NT2/D1 (cell line): Measurements from ENCODE around the gene ENTREP3.

Source experiments
- YY1 ChIP-seq: IDR thresholded peaks from 2 replicates; pipeline ENCODE4 v1.6.1; 2011; ENCODE audit not compliant: insufficient read length, insufficient read depth
- ZNF274 ChIP-seq: IDR thresholded peaks from 2 replicates; pipeline ENCODE4 v1.6.1; 2011; ENCODE audit warnings: mild to moderate bottlenecking, low read depth, low read length

DNA sequence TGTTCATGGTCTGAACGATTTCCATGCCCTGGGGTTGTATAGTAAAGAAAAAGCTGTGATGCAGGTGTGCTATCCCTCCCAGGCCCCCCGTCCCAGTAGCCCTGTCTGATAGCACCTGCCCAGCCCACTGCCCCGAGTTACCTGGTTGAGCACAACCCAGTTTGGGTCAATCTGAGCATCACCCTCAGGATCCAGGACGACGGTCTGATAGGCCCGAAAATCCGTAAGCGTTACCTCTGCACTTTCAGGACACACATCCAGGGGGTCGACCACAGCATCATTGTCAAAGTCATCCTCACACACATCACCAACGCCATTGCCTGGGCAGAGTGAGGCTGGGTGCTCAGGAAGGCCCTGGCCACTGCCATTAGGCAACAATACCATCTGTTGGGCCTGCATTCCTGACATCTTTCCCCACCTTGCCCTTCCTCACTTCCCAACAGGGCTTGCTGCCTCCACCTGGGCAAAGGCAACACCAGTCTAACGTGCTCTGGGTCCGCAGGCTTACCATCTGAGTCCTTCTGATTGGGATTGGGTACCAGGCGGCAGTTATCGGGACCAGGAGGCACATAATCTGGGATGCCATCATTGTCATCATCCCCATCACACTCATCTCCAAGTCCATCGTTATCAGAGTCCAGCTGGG is 57.3 kb downstream of the ENTREP3 start:
- TF ChIP-seq YY1, result no peak
- TF ChIP-seq ZNF274, result no peak
